ENCODE measurements around the gene TXNIP.

Gene TXNIP

DNA sequence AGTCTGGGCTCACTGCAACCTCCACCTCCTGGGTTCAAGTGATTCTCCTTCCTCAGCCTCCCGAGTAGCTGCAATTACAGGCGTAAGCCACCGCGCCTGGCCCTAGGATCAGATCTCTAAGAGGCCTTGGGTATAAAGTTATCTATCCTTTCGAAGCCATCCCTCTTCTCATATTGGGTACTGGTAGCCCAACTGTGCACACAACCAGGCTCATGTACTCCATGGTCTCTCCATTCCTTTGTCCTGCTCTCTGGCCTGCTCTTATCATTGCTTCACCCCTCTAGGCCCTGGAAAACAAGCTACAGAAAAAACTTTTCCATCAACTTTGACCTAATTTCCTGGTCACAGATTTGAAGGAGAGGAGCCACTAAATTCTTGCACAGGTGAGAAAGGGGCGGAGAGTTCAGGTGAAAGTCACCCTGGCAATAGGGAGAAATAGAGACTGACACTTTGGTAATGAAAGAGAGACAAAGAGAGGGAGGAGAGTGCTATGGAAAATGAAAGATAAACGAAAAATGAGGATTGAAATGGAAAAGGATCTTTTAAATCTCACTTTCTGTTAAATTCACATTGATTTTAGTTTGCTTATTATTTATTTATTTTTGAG, 6.0 kb downstream of the TXNIP start:
- in situ Hi-C loops (cut with MboI; ENCODE audit: low pct_unique_long_range_greater_than_20kb, low sequenced_read_pairs): no loop called here
- peak; percentile 31 for DNase-seq

DNA sequence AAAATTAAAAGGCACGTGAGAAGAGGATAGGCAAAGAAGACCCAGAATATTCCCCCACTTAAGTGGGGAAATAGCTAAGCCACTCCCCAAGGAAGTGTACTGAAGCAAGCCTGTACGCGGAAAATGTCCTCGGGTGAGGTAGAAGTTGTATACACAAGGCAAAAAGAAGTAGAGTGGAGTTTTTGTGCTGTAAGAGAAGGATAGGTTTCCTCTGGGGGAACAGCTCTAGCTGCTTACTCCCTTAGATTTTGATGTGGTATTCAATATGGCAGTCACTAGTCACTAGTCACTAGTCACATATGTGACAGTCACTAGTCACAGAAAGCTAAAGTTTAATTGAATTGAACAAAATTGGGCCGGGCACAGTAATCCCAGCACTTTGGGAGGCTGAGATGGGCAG, 7.6 kb downstream of the TXNIP start:
- peak; percentile 15 for DNase-seq
- in situ Hi-C loops (cut with MboI; ENCODE audit: low pct_unique_long_range_greater_than_20kb, low sequenced_read_pairs): no loop called here

DNA sequence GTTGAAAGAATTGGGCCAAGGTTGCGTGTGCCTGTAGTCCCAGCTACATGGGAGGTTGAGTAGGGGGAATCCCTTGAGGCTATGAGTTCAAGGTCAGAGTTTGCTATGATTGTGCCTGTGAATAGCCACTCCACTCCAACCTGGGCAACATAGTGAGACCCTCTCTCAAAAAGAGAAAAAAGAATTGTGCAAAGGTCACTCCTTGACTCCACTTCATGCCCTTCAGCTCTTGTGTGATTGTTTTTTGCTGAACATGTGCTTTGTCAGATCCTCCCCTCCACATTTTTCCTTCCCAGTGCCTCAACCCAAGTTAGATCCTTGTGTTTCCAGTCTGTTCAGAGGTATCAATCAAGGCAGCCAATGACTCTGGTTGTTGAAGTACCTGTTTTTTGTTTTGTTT, 8.5 kb downstream of the TXNIP start:
- in situ Hi-C loops (cut with MboI; ENCODE audit: low pct_unique_long_range_greater_than_20kb, low sequenced_read_pairs): no loop called here
- DNase-seq: no peak

GRCh38 chr1:145986551-145986950, 9.8 kb downstream of the TXNIP start:
- DNase-seq: no peak
- in situ Hi-C loops (cut with MboI; ENCODE audit: low pct_unique_long_range_greater_than_20kb, low sequenced_read_pairs): no loop called here

DNA sequence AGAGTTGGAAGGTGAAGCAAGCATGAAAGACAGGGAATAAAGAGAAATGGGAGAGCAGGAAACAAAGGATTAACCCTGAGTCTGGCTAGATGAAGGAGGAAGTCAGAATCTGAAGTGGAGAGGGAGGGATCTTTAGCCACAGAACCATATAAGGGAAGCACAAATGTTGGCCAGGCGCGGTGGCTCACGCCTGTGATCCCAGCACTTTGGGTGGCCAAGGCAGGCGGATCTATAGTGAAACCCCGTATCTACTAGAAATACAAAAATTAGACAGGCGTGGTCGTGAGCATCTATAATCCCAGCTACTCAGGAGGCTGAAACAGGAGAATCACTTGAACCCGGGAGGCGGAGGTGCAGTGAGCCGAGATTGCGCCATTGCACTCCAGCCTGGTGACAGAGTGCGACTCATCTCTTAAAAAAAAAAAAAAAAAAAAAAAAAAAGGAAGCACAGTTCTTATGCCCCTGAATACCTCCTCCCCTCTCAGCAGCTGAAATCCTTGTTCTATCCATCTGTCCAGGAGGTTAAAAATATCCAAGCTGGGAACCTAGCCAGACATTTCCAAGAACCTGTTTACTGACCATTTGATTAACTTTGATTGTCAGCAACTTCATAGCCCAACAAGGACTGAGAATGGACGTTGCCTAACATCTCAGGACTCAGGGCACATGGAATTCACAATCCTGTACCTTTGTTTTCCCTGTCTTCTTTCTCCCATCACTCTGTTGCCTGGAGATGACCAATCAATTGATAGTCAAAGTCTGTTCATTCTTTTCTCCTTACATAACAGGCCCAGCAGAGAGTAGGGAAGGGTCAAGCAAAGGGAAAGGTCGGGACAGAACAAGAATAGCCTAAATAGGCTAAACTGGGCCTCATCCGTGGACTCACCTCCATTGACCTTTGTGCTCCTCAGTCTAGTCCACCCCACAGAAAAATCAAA, 10.6 kb downstream of the TXNIP start:
- DNase-seq: peak; percentile 91
- in situ Hi-C loops (cut with MboI; ENCODE audit: low pct_unique_long_range_greater_than_20kb, low sequenced_read_pairs): no loop called here

DNA sequence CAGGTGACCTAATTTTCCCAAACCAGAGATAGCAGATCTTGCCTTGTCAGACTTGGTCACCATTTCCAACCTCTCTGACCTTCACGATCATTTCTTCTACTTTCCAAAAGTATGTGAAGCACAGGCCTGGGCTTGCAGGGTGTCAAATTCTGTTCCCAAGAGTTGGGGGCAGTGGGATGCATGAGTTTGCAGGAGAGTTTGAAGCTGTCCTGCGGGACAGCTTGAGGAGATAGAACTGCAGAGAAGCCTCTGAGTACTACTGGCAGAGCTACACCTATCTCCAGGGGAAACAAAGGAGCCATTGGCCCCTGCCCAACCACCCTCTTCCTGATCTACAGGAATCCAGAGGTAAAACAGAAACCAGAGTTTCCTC, 11.3 kb downstream of the TXNIP start:
- in situ Hi-C loops (cut with MboI; ENCODE audit: low pct_unique_long_range_greater_than_20kb, low sequenced_read_pairs): no loop called here
- DNase-seq: no peak

DNA sequence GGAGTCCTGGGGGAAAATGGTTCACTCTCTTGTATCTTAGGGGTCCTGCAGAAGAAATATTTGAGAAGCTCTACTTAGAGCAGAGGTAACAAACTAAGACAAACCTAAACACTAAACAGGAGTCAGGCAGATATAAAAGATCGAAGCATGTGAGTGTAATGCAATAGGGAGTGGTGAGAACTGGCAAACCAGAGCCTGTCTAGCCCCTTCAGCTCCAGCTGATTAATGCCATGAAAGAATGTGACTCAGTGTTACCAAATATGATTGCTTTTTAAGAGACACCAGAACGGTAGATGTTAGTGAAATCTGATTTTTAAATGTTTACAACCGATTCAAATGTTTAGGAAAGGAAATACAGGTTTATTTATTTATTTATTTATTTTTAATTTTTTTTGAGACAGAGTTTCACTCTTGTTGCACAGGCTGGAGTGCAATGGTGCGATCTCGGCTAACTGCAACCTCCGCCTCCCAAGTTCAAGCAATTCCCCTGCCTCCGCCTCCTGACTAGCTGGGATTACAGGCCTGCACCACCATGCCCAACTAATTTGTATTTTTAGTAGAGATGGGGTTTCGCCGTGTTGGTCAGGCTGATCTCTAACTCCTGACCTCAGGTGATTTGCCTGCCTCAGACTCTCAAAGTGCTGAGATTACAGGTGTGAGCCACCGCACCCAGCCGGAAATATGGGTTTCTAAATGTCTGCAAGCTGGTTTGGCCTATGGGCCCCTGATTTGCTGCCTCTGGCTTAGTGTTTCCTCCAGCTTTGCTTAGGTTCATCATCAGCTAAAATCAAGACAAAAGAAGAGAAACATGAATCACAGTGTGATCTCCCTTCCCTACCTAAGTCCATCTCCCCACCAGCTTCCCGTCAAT, 12.2 kb downstream of the TXNIP start:
- in situ Hi-C loops (cut with MboI; ENCODE audit: low pct_unique_long_range_greater_than_20kb, low sequenced_read_pairs): no loop called here
- no peak for DNase-seq

GRCh38 chr1:145983206-145983675, 13.1 kb downstream of the TXNIP start:
- in situ Hi-C loops (cut with MboI; ENCODE audit: low pct_unique_long_range_greater_than_20kb, low sequenced_read_pairs): no loop called here
- no peak for DNase-seq

GRCh38 chr1:145982010-145982723, 14.2 kb downstream of the TXNIP start:
- in situ Hi-C loops (cut with MboI; ENCODE audit: low pct_unique_long_range_greater_than_20kb, low sequenced_read_pairs): no loop called here
- no peak for DNase-seq

DNA sequence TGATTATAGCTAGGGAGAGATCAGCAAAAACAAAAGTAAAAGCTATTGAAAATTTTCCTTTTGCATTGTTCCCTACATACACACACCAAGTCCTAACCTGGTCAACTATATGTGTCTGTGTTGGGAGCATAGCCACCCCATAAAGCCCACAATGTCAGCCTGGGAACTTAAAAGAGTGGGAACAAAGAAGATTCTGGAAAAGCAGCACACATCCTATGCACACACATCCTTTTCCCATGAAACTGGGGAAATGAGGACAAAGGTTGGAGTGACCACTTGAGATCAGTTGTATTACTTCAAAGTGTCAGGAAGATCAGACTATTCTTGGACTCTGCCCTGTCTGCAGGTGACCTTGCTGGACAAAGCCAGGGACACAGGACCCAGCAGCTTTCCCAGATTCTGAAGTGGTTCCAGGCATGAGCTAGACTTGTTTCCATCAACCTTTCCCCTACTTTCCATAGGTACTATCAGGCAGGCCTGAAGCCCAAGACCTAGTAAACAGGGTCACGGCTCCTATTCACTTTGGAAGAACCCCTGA, 15.9 kb downstream of the TXNIP start:
- DNase-seq: no peak
- in situ Hi-C loops (cut with MboI; ENCODE audit: low pct_unique_long_range_greater_than_20kb, low sequenced_read_pairs): no loop called here

DNA sequence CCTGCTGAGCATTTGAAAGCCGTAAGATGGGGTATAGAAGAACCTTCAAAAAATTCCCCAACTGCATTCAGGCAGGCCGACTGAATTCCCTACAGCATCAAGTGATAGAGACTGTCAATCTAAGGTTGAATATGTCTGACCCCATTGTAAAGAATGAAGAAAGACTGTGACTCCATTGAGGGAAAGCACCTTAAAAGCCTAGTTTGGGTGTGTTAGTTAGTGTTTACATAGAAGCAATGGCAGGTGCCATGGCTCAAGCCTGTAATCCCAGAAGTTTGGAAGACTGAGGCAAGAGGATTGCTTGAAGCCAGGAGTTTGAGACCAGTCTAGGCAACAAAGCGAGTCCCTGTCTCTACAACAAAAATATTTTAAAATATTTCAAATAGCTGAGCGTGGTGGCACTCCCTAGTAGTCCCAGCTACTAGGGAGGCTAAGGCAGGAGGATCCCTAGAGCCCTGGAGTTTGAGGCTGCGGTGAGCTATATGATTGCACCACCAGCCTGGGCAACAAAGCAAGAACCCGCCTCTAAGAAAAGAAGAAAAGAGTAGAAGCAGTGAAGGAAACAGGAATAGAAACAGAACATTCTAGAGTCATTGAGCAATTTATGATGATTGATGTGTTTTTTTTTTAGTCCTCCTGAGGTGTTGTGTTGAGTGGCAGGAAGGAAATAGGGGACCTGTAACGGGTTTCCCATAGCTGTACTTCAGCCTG, 16.5 kb downstream of the TXNIP start:
- DNase-seq: peak; percentile 90
- in situ Hi-C loops (cut with MboI; ENCODE audit: low pct_unique_long_range_greater_than_20kb, low sequenced_read_pairs): no loop called here

GRCh38 chr1:145978854-145979745, 17.3 kb downstream of the TXNIP start:
- peak; percentile 99 for DNase-seq
- in situ Hi-C loops (cut with MboI; ENCODE audit: low pct_unique_long_range_greater_than_20kb, low sequenced_read_pairs): no loop called here

DNA sequence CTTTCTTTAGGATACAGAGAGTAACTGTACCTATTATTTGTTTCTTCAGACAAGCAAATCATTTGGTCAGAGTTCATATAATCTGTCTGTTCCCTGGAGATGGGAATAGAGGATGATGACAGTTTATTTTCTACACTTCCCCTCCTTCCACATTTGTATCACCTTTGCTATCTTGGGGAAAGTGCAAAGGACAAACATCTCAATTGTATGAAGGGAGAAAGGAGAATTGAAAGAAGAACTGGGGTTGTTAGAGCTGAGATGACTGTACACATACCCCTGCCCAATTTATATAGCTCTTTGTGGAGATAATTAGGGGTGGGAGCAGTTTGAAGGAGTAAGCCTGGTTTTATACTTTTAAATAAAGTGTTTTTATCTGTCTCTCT, 17.9 kb downstream of the TXNIP start:
- no peak for DNase-seq
- in situ Hi-C loops (cut with MboI; ENCODE audit: low pct_unique_long_range_greater_than_20kb, low sequenced_read_pairs): no loop called here

GRCh38 chr1:145977486-145978470, 18.6 kb downstream of the TXNIP start:
- DNase-seq: peak; percentile 91
- in situ Hi-C loops (cut with MboI; ENCODE audit: low pct_unique_long_range_greater_than_20kb, low sequenced_read_pairs): no loop called here

GRCh38 chr1:145977016-145977415, 19.4 kb downstream of the TXNIP start:
- in situ Hi-C loops (cut with MboI; ENCODE audit: low pct_unique_long_range_greater_than_20kb, low sequenced_read_pairs): no loop called here
- no peak for DNase-seq

GRCh38 chr1:145975216-145975615, 21.2 kb downstream of the TXNIP start:
- in situ Hi-C loops (cut with MboI; ENCODE audit: low pct_unique_long_range_greater_than_20kb, low sequenced_read_pairs): no loop called here

More at GRCh38 chr1:145975216-145975615, 21.2 kb downstream of the TXNIP start:
- DNase-seq: no peak
